HG03432 (cell line): ENCODE results near the gene RHOXF2.
"Not testable (repeated sequence)": the region's sequence is repeated elsewhere in the genome, so short reads cannot be mapped to it uniquely, and the experiment has no call there.

Experiments
- ATAC-seq: cut with Tn5 transposase; IDR thresholded peaks from one replicate; pipeline ENCODE4 v1.9.1; 2021; ENCODE audit warnings: mild to moderate bottlenecking, moderate library complexity; ENCODE audit not compliant: unreplicated experiment

Gene RHOXF2

GRCh38 chrX:120196626-120197283, 38.3 kb downstream of the RHOXF2 start:
- not testable (repeated sequence) for ATAC-seq

- ATAC-seq, result no peak
These were observed 42.4 kb downstream of the RHOXF2 start for GRCh38 chrX:120200851-120201250.

GRCh38 chrX:120205816-120206753, 47.7 kb downstream of the RHOXF2 start:
- ATAC-seq, result no peak

GRCh38 chrX:120207009-120207605, 48.7 kb downstream of the RHOXF2 start:
- ATAC-seq, result no peak

- peak; percentile 57 for ATAC-seq
These were observed 55.2 kb downstream of the RHOXF2 start for GRCh38 chrX:120213438-120214265.
